Right atrium auricular region (tissue), 2 donors: ENCODE measurements around the gene ACYP2. TPM values are rescaled to one million over a fixed set of nuclear protein-coding genes. Genes with fewer than 3 reads are reported as not detected.
"Not testable (repeated sequence)": the region's sequence is repeated elsewhere in the genome, so short reads cannot be mapped to it uniquely, and the experiment has no call there.

ENCODE experiments used
- DNase-seq: peaks from one replicate; pipeline ENCODE4 v3.0.0-alpha.2; 2019; ENCODE audit warnings: low spot score
- H3K27ac ChIP-seq, 2 donors: fragments of 200-600 bp; sonication (generic); 1 replicate in 1 of 2; 2 replicates in 1 of 2; pipeline ENCODE4 v1.5.1; 2016 to 2019
- H3K27me3 ChIP-seq, 2 donors: fragments of 200-600 bp; sonication (generic); one replicate each; pipeline versions ENCODE4 v1.5.1 to v1.6.0; 2017 to 2019
- H3K36me3 ChIP-seq: fragments of 200-600 bp; sonication (generic); one replicate; pipeline ENCODE4 v1.5.1; 2016
- H3K4me1 ChIP-seq, 2 donors: fragments of 200-600 bp; sonication (generic); one replicate each; pipeline versions ENCODE4 v1.5.1 to v1.6.0; 2017 to 2019
- H3K4me3 ChIP-seq, 2 donors: fragments of 200-600 bp; sonication (generic); 1 replicate in 1 of 2; 2 replicates in 1 of 2; pipeline ENCODE4 v1.5.1; 2017 to 2019; ENCODE audit warnings: mild to moderate bottlenecking in 1 of 2, moderate library complexity in 1 of 2
- H3K9me3 ChIP-seq, 2 donors: fragments of 200-600 bp; sonication (generic); one replicate each; pipeline ENCODE4 v1.5.1; 2019
- CTCF ChIP-seq, 2 donors: fragments of 200-600 bp; sonication (generic); IDR thresholded peaks; one replicate each; pipeline ENCODE4 v1.5.1; 2019; ENCODE audit warnings: antibody characterized with exemption in 2 of 2
- total RNA-seq, 2 donors: library from RNA; depleted of rRNA; stranded (reverse); fragments of >200 nt; gene quantifications; one replicate each; pipeline ENCODE4 v1.1.0, GENCODE V29; 2016

ACYP2 gene
- total RNA-seq, 2 donors from 2014 or later, result 32.7 to 48.1 TPM

- Histone ChIP-seq H3K4me1 (no peaks in the 10 kb centered on the region), H3K36me3 (no peaks in the 10 kb centered on the region), H3K27me3 (no peaks in the 10 kb centered on the region), H3K4me3 (no peak overlapping the region), H3K27ac (peak overlapping the region in 1 of 2 donors; percentile 11), H3K9me3 (no peaks in the 10 kb centered on the region)
- no peak for DNase-seq
- no peak for TF ChIP-seq CTCF (IDR thresholded peaks at IDR 0.05)
These were observed 174.5 kb downstream of the ACYP2 start for GRCh38 chr2:54289917-54290316.

GRCh38 chr2:54290356-54291025 is 175.1 kb downstream of the ACYP2 start:
- TF ChIP-seq CTCF (IDR thresholded peaks at IDR 0.05), result no peak
- Histone ChIP-seq H3K27ac (peak overlapping the region; percentile 11 to 27), H3K4me1 (no peaks in the 10 kb centered on the region), H3K4me3 (no peak overlapping the region), H3K36me3 (no peaks in the 10 kb centered on the region), H3K27me3 (no peaks in the 10 kb centered on the region), H3K9me3 (no peaks in the 10 kb centered on the region)
- no peak for DNase-seq

GRCh38 chr2:54294665-54295064 is 179.2 kb downstream of the ACYP2 start:
- H3K4me3 ChIP-seq, result not testable (repeated sequence)

GRCh38 chr2:54295911-54296310 is 180.5 kb downstream of the ACYP2 start:
- Histone ChIP-seq H3K27ac (no peak overlapping the region), H3K4me3 (no peak overlapping the region), H3K27me3 (no peaks in the 10 kb centered on the region), H3K4me1 (no peaks in the 10 kb centered on the region), H3K9me3 (no peaks in the 10 kb centered on the region), H3K36me3 (no peaks in the 10 kb centered on the region)
- DNase-seq, result no peak
- no peak for TF ChIP-seq CTCF (IDR thresholded peaks at IDR 0.05)

More at GRCh38 chr2:54294665-54295064, 179.2 kb downstream of the ACYP2 start:
- H3K4me1 ChIP-seq, H3K36me3 ChIP-seq, H3K27ac ChIP-seq, H3K9me3 ChIP-seq, H3K27me3 ChIP-seq, DNase-seq: not testable (repeated sequence)

- Histone ChIP-seq H3K36me3 (no peaks in the 10 kb centered on the region), H3K27me3 (no peaks in the 10 kb centered on the region), H3K4me3 (no peak overlapping the region), H3K27ac (no peak overlapping the region), H3K9me3 (no peaks in the 10 kb centered on the region), H3K4me1 (no peaks in the 10 kb centered on the region)
- no peak for TF ChIP-seq CTCF (IDR thresholded peaks at IDR 0.05)
- DNase-seq, result no peak
These were observed 183.1 kb downstream of the ACYP2 start for GRCh38 chr2:54298514-54298913.

GRCh38 chr2:54303631-54304030 is 188.2 kb downstream of the ACYP2 start:
- DNase-seq, result no peak
- TF ChIP-seq CTCF (IDR thresholded peaks at IDR 0.05), result no peak

More at GRCh38 chr2:54303631-54304030, 188.2 kb downstream of the ACYP2 start:
- Histone ChIP-seq H3K36me3 (no peaks in the 10 kb centered on the region), H3K9me3 (no peaks in the 10 kb centered on the region), H3K27ac (no peak overlapping the region), H3K27me3 (no peaks in the 10 kb centered on the region), H3K4me3 (no peak overlapping the region), H3K4me1 (no peaks in the 10 kb centered on the region)
